Gastroesophageal sphincter (tissue), 4 donors: Measurements from ENCODE around the gene BCAS3. TPM values are rescaled to one million over a fixed set of nuclear protein-coding genes. Genes with fewer than 3 reads are reported as not detected.

Experiments
- ATAC-seq: fragments of 150-250 bp; one replicate; pipeline ENCODE4 v1.9.1; 2016; ENCODE audit warnings: mild to moderate bottlenecking, moderate library complexity
- H3K27ac ChIP-seq, 4 donors: fragments of 200-600 bp; sonication (generic) in 3 of 4; 1 replicate in 3 of 4; 2 replicates in 1 of 4; pipeline ENCODE4 v1.5.1; 2016 to 2019
- H3K27me3 ChIP-seq: fragments of 200-600 bp; sonication (generic); one replicate; pipeline ENCODE4 v1.5.1; 2019
- H3K36me3 ChIP-seq, 2 donors: fragments of 200-600 bp; sonication (generic); one replicate each; pipeline ENCODE4 v1.5.1; 2019; ENCODE audit warnings: control low read depth in 1 of 2
- H3K4me1 ChIP-seq, 3 donors: fragments of 200-600 bp; sonication (generic); 1 replicate in 2 of 3; 2 replicates in 1 of 3; pipeline ENCODE4 v1.5.1; 2016 to 2019; ENCODE audit warnings: control low read depth in 2 of 3
- H3K4me3 ChIP-seq, 2 donors: fragments of 200-600 bp; sonication (generic); one replicate each; pipeline ENCODE4 v1.5.1; 2019; ENCODE audit warnings: mild to moderate bottlenecking in 1 of 2, moderate library complexity in 1 of 2
- H3K9me3 ChIP-seq, 3 donors: fragments of 200-600 bp; sonication (generic); one replicate each; pipeline ENCODE4 v1.5.1; 2017 to 2019; ENCODE audit warnings: control low read depth in 2 of 3
- EP300 ChIP-seq: sonication (generic); formaldehyde crosslinking; IDR thresholded peaks from one replicate; pipeline ENCODE4 v1.6.1; 2017; ENCODE audit warnings: antibody characterized with exemption, mild to moderate bottlenecking
- POLR2A ChIP-seq, 2 donors: fragments of 450-650 bp; IDR thresholded peaks; one replicate each; pipeline ENCODE4 v1.6.1; 2017; ENCODE audit warnings: antibody characterized with exemption in 2 of 2, mild to moderate bottlenecking in 2 of 2, moderate library complexity in 1 of 2
- POLR2AphosphoS5 ChIP-seq: sonication (generic); formaldehyde crosslinking; IDR thresholded peaks from one replicate; pipeline ENCODE4 v1.6.1; 2017; ENCODE audit warnings: antibody characterized with exemption
- WGBS, 2 donors: methylation state at CpG; one replicate each; pipeline ENCODE4 v1.1.5; 2018; ENCODE audit warnings: low coverage in 1 of 2; 5-methylcytosine and 5-hydroxymethylcytosine counted together
- total RNA-seq, 4 donors: library from RNA; depleted of rRNA; stranded (reverse); fragments of >200 nt; gene quantifications; one replicate each; pipeline ENCODE4 v1.1.0, GENCODE V29; 2016
- TF ChIP-seq, protein P1 (sequence below), 4 experiments: fragments of 200-600 bp in 2 of 4; fragments of 450-650 bp in 2 of 4; sonication (generic) in 1 of 4; IDR thresholded peaks; one replicate each; pipeline ENCODE4 v1.5.1; 2017 to 2019; ENCODE audit warnings: antibody characterized with exemption in 4 of 4, mild to moderate bottlenecking in 2 of 4, moderate library complexity in 2 of 4

BCAS3 gene
- total RNA-seq, 4 donors from 2014 or later = 18.8 to 37.0 (median 34.5) TPM

GRCh38 chr17:60916043-60916442, 238.4 kb downstream of the BCAS3 start:
- H3K4me3 ChIP-seq = no peak overlapping the region
- TF ChIP-seq POLR2A (IDR thresholded peaks at IDR 0.05) = no peak
- no peak for TF ChIP-seq POLR2AphosphoS5
- TF ChIP-seq, protein P1, sequence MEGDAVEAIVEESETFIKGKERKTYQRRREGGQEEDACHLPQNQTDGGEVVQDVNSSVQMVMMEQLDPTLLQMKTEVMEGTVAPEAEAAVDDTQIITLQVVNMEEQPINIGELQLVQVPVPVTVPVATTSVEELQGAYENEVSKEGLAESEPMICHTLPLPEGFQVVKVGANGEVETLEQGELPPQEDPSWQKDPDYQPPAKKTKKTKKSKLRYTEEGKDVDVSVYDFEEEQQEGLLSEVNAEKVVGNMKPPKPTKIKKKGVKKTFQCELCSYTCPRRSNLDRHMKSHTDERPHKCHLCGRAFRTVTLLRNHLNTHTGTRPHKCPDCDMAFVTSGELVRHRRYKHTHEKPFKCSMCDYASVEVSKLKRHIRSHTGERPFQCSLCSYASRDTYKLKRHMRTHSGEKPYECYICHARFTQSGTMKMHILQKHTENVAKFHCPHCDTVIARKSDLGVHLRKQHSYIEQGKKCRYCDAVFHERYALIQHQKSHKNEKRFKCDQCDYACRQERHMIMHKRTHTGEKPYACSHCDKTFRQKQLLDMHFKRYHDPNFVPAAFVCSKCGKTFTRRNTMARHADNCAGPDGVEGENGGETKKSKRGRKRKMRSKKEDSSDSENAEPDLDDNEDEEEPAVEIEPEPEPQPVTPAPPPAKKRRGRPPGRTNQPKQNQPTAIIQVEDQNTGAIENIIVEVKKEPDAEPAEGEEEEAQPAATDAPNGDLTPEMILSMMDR (IDR thresholded peaks at IDR 0.05) = no peak
- TF ChIP-seq EP300 = no peak
- H3K9me3 ChIP-seq = peaks cover 0 to 14% (median 0%) of the 10 kb centered on the region in 3 donors
- no peak for ATAC-seq
- H3K4me1 ChIP-seq = no peaks in the 10 kb centered on the region
- no peaks in the 10 kb centered on the region for H3K36me3 ChIP-seq
- no peak overlapping the region for H3K27ac ChIP-seq
- WGBS, 2 donors = 100% methylated on average over 1 of the region's 1 CpG
- H3K27me3 ChIP-seq = no peaks in the 10 kb centered on the region

- Histone ChIP-seq H3K9me3 (peaks cover 0 to 12% (median 0%) of the 10 kb centered on the region in 3 donors), H3K4me3 (no peak overlapping the region), H3K27ac (no peak overlapping the region), H3K36me3 (no peaks in the 10 kb centered on the region), H3K4me1 (no peaks in the 10 kb centered on the region), H3K27me3 (no peaks in the 10 kb centered on the region)
- 94 to 100% methylated on average over 2 of the region's 2 CpGs for WGBS, 2 donors
- ATAC-seq = no peak
- TF ChIP-seq POLR2A (IDR thresholded peaks at IDR 0.05) = no peak
- no peak for TF ChIP-seq POLR2AphosphoS5
- no peak for TF ChIP-seq EP300
Observed at GRCh38 chr17:60920107-60920506, 242.5 kb downstream of the BCAS3 start.

- H3K27ac ChIP-seq = no peak overlapping the region
- H3K4me3 ChIP-seq = no peak overlapping the region
- H3K27me3 ChIP-seq = no peaks in the 10 kb centered on the region
- no peak for ATAC-seq
- 69 to 100% methylated on average over 1 of the region's 1 CpG for WGBS, 2 donors
- no peaks in the 10 kb centered on the region for H3K9me3 ChIP-seq
- H3K4me1 ChIP-seq = peaks cover 0 to 2% (median 0%) of the 10 kb centered on the region in 3 donors
- TF ChIP-seq EP300 = no peak
- no peak for TF ChIP-seq POLR2A (IDR thresholded peaks at IDR 0.05)
- no peak for TF ChIP-seq POLR2AphosphoS5
- TF ChIP-seq, protein P1 (IDR thresholded peaks at IDR 0.05) = no peak
- H3K36me3 ChIP-seq = no peaks in the 10 kb centered on the region
Observed at GRCh38 chr17:60923000-60923399, 245.3 kb downstream of the BCAS3 start.

GRCh38 chr17:60926466-60927183, 249.0 kb downstream of the BCAS3 start:
- 51 to 64% methylated on average over 3 of the region's 3 CpGs for WGBS, 2 donors
- Histone ChIP-seq H3K36me3 (no peaks in the 10 kb centered on the region), H3K27me3 (no peaks in the 10 kb centered on the region), H3K4me3 (no peak overlapping the region), H3K27ac (no peak overlapping the region), H3K4me1 (peaks cover 0 to 2% (median 0%) of the 10 kb centered on the region in 3 donors), H3K9me3 (no peaks in the 10 kb centered on the region)
- no peak for ATAC-seq
- TF ChIP-seq EP300 (no peak), POLR2AphosphoS5 (no peak), POLR2A (IDR thresholded peaks at IDR 0.05) (no peak)
- TF ChIP-seq, protein P1 (IDR thresholded peaks at IDR 0.05) = no peak

GRCh38 chr17:60933739-60934138, 256.1 kb downstream of the BCAS3 start:
- TF ChIP-seq POLR2AphosphoS5 (no peak), EP300 (no peak), POLR2A (IDR thresholded peaks at IDR 0.05) (no peak)
- TF ChIP-seq, protein P1 (IDR thresholded peaks at IDR 0.05) = no peak
- H3K4me1 ChIP-seq = no peaks in the 10 kb centered on the region
- H3K4me3 ChIP-seq = no peak overlapping the region
- no peak for ATAC-seq
- no peak overlapping the region for H3K27ac ChIP-seq
- no peaks in the 10 kb centered on the region for H3K27me3 ChIP-seq
- WGBS, 2 donors = 89% methylated on average over 2 of the region's 2 CpGs; no CpG with 5 or more reads in 1 of the 2 donors
- H3K9me3 ChIP-seq = no peaks in the 10 kb centered on the region
- H3K36me3 ChIP-seq = no peaks in the 10 kb centered on the region
